GM21528 (cell line): ENCODE results near the gene FNDC11.
"Not testable (repeated sequence)": the region's sequence is repeated elsewhere in the genome, so short reads cannot be mapped to it uniquely, and the experiment has no call there.

Experiments
- ATAC-seq: cut with Tn5 transposase; IDR thresholded peaks from one replicate; pipeline ENCODE4 v1.9.1; 2021; ENCODE audit warnings: mild to moderate bottlenecking, moderate library complexity; ENCODE audit not compliant: unreplicated experiment, low FRiP score

FNDC11 gene

GRCh38 chr20:63595416-63596127 lies 41.6 kb downstream of the FNDC11 start:
- ATAC-seq: no peak

- no peak for ATAC-seq
Observed at GRCh38 chr20:63596423-63596822, 42.5 kb downstream of the FNDC11 start.

- ATAC-seq: no peak
Observed at GRCh38 chr20:63597651-63598478, 43.9 kb downstream of the FNDC11 start.

- no peak for ATAC-seq
Observed at GRCh38 chr20:63598479-63599395, 44.8 kb downstream of the FNDC11 start.

- no peak for ATAC-seq
Observed at GRCh38 chr20:63599396-63600050, 45.6 kb downstream of the FNDC11 start.

DNA sequence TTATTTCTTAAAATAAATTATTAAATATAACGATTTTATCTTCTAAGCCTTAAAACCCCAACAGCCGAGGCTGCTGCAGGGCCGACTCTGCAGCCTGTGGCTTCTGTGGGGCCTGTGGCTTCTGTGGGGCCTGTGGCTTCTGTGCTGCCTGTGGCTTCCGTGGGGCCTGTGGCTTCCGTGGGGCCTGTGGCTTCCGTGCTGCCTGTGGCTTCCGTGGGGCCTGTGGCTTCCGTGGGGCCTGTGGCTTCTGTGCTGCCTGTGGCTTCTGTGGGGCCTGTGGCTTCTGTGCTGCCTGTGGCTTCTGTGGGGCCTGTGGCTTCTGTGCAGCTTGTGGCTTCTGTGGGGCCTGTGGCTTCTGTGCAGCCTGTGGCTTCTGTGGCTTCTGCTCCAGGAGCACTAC lies 47.7 kb downstream of the FNDC11 start:
- not testable (repeated sequence) for ATAC-seq

GRCh38 chr20:63602321-63602720 lies 48.4 kb downstream of the FNDC11 start:
- no peak for ATAC-seq
